MM.1S (cell line): Measurements from ENCODE around the gene CMIP.

Experiments
- DNase-seq: peaks from one replicate; pipeline ENCODE4 v3.0.0-alpha.2; 2015
- H2AFZ ChIP-seq: fragments of 300-600 bp; sonication (generic); 2 replicates; pipeline ENCODE4 v1.6.0; 2016; ENCODE audit warnings: antibody characterized with exemption, low read length
- H3F3A ChIP-seq: fragments of 300-600 bp; sonication (generic); 2 replicates; pipeline ENCODE4 v1.6.1; 2016; ENCODE audit warnings: mild to moderate bottlenecking, antibody characterized with exemption, low read length, moderate library complexity, mixed read lengths; ENCODE audit not compliant: insufficient read depth
- H3K27ac ChIP-seq: fragments of 300-600 bp; sonication (generic); 2 replicates; pipeline ENCODE4 v1.5.1; 2016; ENCODE audit warnings: mild to moderate bottlenecking, low read length
- H3K27me3 ChIP-seq: fragments of 300-600 bp; sonication (generic); replicated peaks from 2 replicates; pipeline ENCODE4 v1.6.0; 2016; ENCODE audit warnings: low read length; ENCODE audit not compliant: insufficient read depth
- H3K36me3 ChIP-seq: fragments of 300-600 bp; sonication (generic); replicated peaks from 2 replicates; pipeline ENCODE4 v1.6.1; 2016; ENCODE audit warnings: mild to moderate bottlenecking, low read length, mixed read lengths; ENCODE audit not compliant: insufficient read depth
- H3K4me1 ChIP-seq: fragments of 300-600 bp; sonication (generic); 2 replicates; pipeline ENCODE4 v1.6.1; 2016; ENCODE audit warnings: low read length, mixed read lengths
- H3K4me2 ChIP-seq: fragments of 300-600 bp; sonication (generic); 2 replicates; pipeline ENCODE4 v1.6.0; 2016; ENCODE audit warnings: low read depth, low read length
- H3K4me3 ChIP-seq: fragments of 300-600 bp; sonication (generic); 2 replicates; pipeline ENCODE4 v1.5.1; 2016; ENCODE audit warnings: low read length, mixed read lengths
- H3K79me2 ChIP-seq: fragments of 300-600 bp; sonication (generic); 2 replicates; pipeline ENCODE4 v1.6.1; 2016; ENCODE audit warnings: mixed run types, low read length, mixed read lengths
- H3K9ac ChIP-seq: fragments of 300-600 bp; sonication (generic); 2 replicates; pipeline ENCODE4 v1.6.1; 2016; ENCODE audit warnings: low read length, mixed read lengths
- H3K9me2 ChIP-seq: fragments of 300-600 bp; sonication (generic); replicated peaks from 2 replicates; pipeline ENCODE4 v1.6.1; 2016; ENCODE audit warnings: mild to moderate bottlenecking, low read length, mixed read lengths; ENCODE audit not compliant: insufficient read depth
- H3K9me3 ChIP-seq: fragments of 300-600 bp; sonication (generic); replicated peaks from 2 replicates; pipeline ENCODE4 v1.6.1; 2016; ENCODE audit warnings: mild to moderate bottlenecking, low read length, mixed read lengths; ENCODE audit not compliant: insufficient read depth
- H4K20me1 ChIP-seq: fragments of 300-600 bp; sonication (generic); 2 replicates; pipeline ENCODE4 v1.6.1; 2016; ENCODE audit warnings: mild to moderate bottlenecking, low read length, moderate library complexity, mixed read lengths; ENCODE audit not compliant: insufficient read depth
- CTCF ChIP-seq: fragments of 300-600 bp; sonication (generic); IDR thresholded peaks from 2 replicates; pipeline ENCODE4 v1.5.1; 2016; ENCODE audit warnings: antibody characterized with exemption, low read length, mixed read lengths
- EZH2 ChIP-seq: fragments of 300-600 bp; sonication (generic); optimal IDR thresholded peaks from 2 replicates; pipeline ENCODE3; 2017; ENCODE audit warnings: low read depth, mild to moderate bottlenecking, antibody characterized with exemption, low read length, mixed read lengths
- EZH2phosphoT487 ChIP-seq: fragments of 300-600 bp; sonication (generic); IDR thresholded peaks from 2 replicates; pipeline ENCODE4 v1.6.1; 2018; ENCODE audit warnings: antibody characterized with exemption, low read length

Gene CMIP

GRCh38 chr16:81702506-81702905, 257.9 kb downstream of the CMIP start:
- Histone ChIP-seq H3K4me3 (no peak overlapping the region), H4K20me1 (no peaks in the 10 kb centered on the region), H3K4me2 (no peak overlapping the region), H3K4me1 (no peaks in the 10 kb centered on the region), H2AFZ (no peak overlapping the region), H3K9ac (no peak overlapping the region), H3K36me3 (no peaks in the 10 kb centered on the region), H3F3A (no peaks in the 10 kb centered on the region), H3K9me2 (no peaks in the 10 kb centered on the region), H3K27ac (no peak overlapping the region), H3K27me3 (no peaks in the 10 kb centered on the region), H3K9me3 (no peaks in the 10 kb centered on the region), H3K79me2 (no peaks in the 10 kb centered on the region)
- TF ChIP-seq EZH2 (no peak), CTCF (no peak), EZH2phosphoT487 (no peak)
- DNase-seq: no peak

- Histone ChIP-seq H3K79me2 (no peaks in the 10 kb centered on the region), H2AFZ (no peak overlapping the region), H4K20me1 (no peaks in the 10 kb centered on the region), H3K4me2 (no peak overlapping the region), H3K9ac (no peak overlapping the region), H3K4me3 (no peak overlapping the region), H3K36me3 (no peaks in the 10 kb centered on the region), H3K27me3 (no peaks in the 10 kb centered on the region), H3F3A (no peaks in the 10 kb centered on the region), H3K9me2 (no peaks in the 10 kb centered on the region), H3K4me1 (no peaks in the 10 kb centered on the region), H3K27ac (no peak overlapping the region), H3K9me3 (no peaks in the 10 kb centered on the region)
- TF ChIP-seq CTCF (no peak), EZH2phosphoT487 (no peak), EZH2 (no peak)
- no peak for DNase-seq
Measured at GRCh38 chr16:81703177-81704155, 258.9 kb downstream of the CMIP start.

GRCh38 chr16:81705261-81705660, 260.7 kb downstream of the CMIP start:
- H3K36me3 ChIP-seq: no peaks in the 10 kb centered on the region

More at GRCh38 chr16:81705261-81705660, 260.7 kb downstream of the CMIP start:
- H3K79me2 ChIP-seq: no peaks in the 10 kb centered on the region
- DNase-seq: no peak
- H2AFZ ChIP-seq: no peak overlapping the region
- H3K4me2 ChIP-seq: no peak overlapping the region
- no peak overlapping the region for H3K4me3 ChIP-seq
- TF ChIP-seq EZH2: no peak
- no peak for TF ChIP-seq EZH2phosphoT487
- no peak for TF ChIP-seq CTCF
- no peak overlapping the region for H3K27ac ChIP-seq
- no peaks in the 10 kb centered on the region for H3K9me3 ChIP-seq
- H3F3A ChIP-seq: no peaks in the 10 kb centered on the region
- H4K20me1 ChIP-seq: no peaks in the 10 kb centered on the region
- no peak overlapping the region for H3K9ac ChIP-seq
- no peaks in the 10 kb centered on the region for H3K27me3 ChIP-seq
- no peaks in the 10 kb centered on the region for H3K4me1 ChIP-seq
- H3K9me2 ChIP-seq: no peaks in the 10 kb centered on the region
